OCI-M2 (cell line): ENCODE results near the gene C9orf85.
"Not testable (repeated sequence)": the region's sequence is repeated elsewhere in the genome, so short reads cannot be mapped to it uniquely, and the experiment has no call there.

ENCODE experiments used
- DNase-seq: peaks from one replicate; lab custom pipeline; 2025; ENCODE audit not compliant: unreplicated experiment; lab: John Stamatoyannopoulos, UW

C9orf85 gene

DNA sequence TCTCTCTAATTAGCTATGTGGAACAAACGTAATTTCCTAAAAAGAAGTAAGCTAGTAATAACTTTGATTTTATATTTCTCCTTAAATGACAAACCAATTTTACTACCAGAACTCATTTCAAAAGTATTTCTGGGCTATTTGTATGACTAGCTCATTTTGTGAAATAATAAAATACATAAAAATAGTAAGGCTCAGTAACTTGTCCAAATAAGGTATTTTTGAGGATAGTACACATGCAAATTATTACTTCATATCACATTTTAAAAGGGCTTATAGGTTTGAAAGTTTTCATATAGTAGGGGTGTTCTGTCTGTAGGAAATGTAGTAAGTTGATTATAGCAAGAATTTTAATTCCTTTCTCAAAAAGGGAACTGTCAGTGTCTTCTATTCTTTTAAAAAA lies 26.5 kb downstream of the C9orf85 start:
- no peak for DNase-seq

- no peak for DNase-seq
Measured at GRCh38 chr9:71941060-71941568, 29.7 kb downstream of the C9orf85 start.

- no peak for DNase-seq
Measured at GRCh38 chr9:71941998-71942567, 30.6 kb downstream of the C9orf85 start.

- no peak for DNase-seq
Measured at GRCh38 chr9:71944754-71945375, 33.4 kb downstream of the C9orf85 start.

DNA sequence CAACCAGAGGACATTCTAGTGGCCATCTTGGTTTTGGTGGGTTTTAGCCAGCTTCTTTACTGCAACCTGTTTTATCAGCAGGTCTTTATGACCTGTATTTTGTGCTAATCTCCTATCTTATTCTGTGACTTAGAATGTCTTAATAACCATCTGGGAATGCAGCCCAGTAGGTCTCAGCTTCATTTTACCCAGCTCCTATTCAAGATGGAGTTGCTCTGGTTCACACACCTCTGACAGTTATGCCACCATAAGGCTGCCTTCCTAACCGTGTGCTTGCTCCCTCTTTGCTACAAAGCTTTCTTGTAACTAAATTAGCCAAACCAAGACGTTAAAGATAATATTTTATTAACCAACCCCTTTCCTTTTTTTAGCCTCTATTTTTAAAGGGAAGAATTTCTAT lies 43.2 kb downstream of the C9orf85 start:
- DNase-seq, result not testable (repeated sequence)

DNA sequence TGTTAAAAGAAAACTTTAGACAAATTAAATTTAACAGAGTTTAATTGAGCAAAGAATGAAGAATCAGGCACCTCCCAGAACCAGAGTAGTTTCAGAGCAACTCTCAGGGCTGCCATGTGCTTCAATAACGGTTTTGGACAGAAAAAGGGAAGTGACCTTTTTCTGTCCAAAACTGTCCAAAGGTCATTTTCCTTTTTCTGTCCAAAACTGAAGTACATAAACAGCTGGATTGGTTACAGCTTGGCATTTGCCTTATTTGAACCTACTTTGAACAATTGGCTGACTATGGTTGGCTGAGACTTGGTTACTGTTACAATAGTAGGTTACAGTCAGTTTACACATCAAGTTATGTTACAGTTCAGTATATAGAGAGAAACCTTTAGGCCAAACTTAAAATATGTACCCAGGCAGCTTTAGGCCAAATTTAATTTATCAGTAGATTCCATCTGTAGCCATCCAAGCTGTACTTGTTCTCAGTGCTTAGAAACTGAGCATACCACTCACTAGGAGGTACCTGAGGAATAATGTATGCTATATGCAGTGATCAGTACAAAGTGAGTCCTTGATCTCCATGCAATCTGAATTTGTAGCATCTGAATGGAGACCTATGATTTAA lies 44.0 kb downstream of the C9orf85 start:
- no peak for DNase-seq

DNA sequence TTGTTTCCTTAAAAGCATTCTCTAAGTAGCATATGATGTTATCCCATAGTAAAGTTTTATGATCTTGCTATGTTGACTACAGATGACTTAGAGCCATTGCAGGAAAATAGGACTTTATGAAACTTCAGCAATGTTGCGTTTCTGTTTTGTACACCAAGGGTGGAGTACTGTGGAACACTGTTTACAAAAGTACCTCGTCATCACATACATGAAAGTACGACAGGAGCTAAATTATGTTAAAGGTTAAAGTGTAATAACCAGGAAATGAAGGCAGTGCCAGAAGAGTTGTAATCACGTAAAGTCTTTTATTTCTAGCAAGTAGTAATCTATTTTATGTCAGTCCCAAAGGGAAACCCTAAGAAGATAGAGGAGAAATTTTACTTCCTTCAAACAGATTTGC lies 50.9 kb downstream of the C9orf85 start:
- no peak for DNase-seq

DNA sequence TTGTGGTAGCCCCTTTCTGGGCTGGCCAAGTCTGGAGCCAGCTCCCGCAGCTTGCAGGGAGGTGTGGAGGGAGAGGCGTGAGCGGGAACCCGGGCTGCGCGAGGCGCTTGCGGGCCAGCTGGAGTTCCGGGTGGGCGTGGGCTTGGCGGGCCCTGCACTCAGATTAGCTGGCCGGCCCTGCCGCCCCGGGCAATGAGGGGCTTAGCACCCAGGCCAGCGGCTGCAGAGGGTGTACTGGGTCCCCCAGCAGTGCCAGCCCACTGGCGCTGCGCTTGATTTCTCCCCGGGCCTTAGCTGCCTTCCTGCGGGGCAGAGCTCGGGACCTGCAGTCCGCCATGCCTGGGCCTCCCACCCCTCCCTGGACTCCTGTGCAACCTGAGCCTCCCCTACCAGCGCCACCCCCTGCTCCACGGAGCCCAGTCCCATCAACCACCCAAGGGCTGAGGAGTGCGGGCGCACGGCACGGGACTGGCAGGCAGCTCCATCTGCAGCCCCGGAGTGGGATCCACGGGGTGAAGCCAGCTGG lies 52.1 kb downstream of the C9orf85 start:
- not testable (repeated sequence) for DNase-seq

GRCh38 chr9:71965403-71965802 lies 54.0 kb downstream of the C9orf85 start:
- no peak for DNase-seq

DNA sequence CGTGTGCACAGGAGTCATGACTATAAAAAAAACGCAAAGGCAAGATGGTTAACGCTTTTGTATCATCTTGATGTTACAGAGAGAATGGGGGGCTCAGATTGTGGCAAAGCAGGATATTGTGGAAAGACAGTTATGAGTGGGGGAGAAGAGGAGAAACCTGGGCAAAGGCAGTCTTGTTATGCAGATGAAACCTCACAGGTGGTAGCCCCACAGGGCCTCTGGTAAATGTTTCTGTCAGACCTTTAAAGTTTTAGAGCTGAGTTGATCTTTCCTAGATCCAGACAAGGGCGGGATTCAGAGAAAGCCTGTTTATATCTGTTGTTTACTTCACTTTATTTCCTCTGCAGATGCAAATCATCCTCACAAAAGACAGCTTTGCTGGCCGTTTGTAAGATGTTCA lies 55.2 kb downstream of the C9orf85 start:
- no peak for DNase-seq

- no peak for DNase-seq
Measured at GRCh38 chr9:71968541-71969090, 57.2 kb downstream of the C9orf85 start.

- no peak for DNase-seq
Measured at GRCh38 chr9:71975833-71976232, 64.4 kb downstream of the C9orf85 start.

DNA sequence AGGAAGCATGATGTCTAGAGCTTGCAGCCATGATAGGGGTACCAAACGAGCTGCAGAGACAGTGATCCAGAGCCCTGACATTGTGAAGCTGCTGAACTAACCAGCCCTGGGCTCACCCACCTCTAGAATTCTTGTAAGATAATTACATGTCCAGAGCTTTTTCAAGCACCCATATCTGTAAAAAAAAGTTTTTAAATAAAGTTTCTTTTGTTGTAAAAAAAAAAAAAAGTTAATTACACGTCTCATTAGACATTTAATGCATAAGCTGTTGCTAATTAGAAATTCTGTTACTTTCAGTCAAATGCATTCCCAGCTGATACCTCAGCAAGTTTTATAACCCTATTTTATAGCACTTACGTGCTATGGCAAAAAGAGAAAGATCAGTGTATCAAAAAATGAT lies 65.6 kb downstream of the C9orf85 start:
- DNase-seq, result no peak

GRCh38 chr9:71980266-71981190 lies 69.1 kb downstream of the C9orf85 start:
- DNase-seq, result no peak

DNA sequence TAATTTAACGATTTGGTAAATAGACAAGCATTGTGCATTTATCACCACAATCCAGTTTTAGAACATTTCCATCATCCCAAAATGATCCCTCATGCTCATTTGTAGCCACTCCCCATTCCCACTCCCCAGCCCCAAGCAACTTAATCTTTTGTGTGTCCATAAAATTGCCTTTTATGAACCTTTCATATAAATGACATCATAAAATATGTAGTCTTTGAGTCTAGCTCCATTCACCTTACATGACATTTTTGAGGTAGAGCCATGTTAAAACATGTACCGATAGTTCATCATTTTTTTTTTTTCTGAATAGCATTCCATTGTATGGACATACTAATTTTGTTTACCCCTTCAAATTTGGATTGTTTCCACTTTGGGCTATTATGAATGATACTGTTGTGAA lies 70.5 kb downstream of the C9orf85 start:
- no peak for DNase-seq

DNA sequence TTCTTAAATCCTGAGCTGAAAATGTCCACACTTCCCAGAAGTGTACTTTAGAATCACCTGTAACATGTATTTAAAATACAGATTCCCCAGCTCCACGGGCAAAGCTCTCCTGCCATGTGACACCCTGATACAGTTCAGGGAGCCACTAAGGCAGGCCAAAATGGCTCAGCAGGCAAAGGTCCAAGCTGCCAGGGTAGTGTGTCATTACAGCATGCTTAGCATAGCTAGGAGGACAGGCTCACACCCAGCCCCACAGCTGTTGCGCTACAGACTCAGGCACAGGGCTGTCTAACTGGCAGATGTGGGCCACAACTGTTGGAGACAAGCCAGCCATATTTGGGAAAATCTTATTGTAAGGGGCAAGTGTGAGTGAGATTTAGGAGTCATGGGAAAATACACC lies 73.0 kb downstream of the C9orf85 start:
- no peak for DNase-seq

DNA sequence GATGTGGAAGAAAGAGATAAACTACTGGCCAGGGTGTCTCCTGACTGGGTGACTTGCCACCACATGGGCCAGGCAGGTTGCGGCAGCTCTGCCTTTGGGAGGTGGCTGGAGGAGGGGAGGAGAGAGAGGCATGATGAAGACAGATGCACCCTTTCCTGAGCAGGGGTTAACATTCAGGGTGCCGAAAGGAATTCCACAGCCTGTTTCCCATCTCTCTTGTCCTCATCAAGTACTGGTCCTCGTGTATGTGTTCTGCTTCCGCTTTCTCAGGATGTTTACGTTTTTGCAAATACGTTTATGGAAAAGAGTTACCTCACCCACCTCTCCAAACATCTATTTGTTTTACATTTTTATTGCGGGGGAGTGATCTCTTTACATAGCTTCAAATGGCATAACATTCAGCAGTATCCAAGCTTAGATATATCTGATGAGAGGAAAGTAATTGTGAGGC lies 73.4 kb downstream of the C9orf85 start:
- no peak for DNase-seq

GRCh38 chr9:71985297-71985911 lies 74.0 kb downstream of the C9orf85 start:
- DNase-seq, result no peak

GRCh38 chr9:71986900-71987299 lies 75.5 kb downstream of the C9orf85 start:
- no peak for DNase-seq
